Stimulated activated CD4-positive, alpha-beta T cell treated with anti-CD3 and anti-CD28 coated beads, Interleukin-12 subunit alpha, Interleukin-12 subunit beta, amount 100 ng/mL, for 4 hours (primary cell): Measurements from ENCODE around the gene TRIM56.
"Not testable (repeated sequence)": the region's sequence is repeated elsewhere in the genome, so short reads cannot be mapped to it uniquely, and the experiment has no call there.

Experiments
- DNase-seq: peaks from one replicate; pipeline ENCODE4 v3.0.0-alpha.2; 2020

TRIM56 gene

DNA sequence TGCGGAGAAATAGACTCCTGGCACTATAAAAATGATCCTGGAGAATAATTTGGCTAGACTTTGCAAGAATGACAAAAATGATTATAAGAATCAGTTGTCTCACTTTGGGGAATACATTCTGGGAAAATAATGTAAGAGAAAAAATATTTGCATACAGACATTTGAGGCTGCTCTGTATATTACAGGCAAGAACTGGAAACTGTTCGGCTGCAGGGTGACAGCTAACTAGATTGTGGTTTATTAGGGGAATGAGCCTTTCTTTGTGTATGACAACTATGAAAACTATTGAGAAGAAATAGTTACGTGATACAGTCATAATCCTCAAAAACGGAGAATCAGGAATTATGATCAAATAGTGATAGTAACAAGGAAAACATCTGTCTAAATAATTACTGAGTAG, 8.6 kb downstream of the TRIM56 start:
- no peak for DNase-seq

DNA sequence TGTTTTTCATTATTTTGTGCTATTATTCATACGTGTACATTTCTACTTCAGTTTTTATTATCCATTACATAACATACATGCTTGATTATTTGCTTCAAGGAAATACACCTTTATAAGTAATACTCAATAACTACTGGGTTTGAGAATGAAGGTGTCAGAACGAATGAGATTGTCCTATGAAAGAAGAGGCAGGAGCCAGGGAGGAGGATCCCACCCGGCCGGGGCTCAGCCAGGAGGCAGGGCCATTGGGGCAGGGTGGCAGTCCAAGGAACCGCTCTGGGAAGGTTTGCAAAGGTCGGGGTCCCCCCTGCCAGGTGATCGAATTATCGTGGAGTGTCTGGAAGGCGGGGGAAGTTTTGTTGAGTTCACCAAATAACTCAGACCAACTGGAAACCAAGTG, 9.1 kb downstream of the TRIM56 start:
- no peak for DNase-seq

DNA sequence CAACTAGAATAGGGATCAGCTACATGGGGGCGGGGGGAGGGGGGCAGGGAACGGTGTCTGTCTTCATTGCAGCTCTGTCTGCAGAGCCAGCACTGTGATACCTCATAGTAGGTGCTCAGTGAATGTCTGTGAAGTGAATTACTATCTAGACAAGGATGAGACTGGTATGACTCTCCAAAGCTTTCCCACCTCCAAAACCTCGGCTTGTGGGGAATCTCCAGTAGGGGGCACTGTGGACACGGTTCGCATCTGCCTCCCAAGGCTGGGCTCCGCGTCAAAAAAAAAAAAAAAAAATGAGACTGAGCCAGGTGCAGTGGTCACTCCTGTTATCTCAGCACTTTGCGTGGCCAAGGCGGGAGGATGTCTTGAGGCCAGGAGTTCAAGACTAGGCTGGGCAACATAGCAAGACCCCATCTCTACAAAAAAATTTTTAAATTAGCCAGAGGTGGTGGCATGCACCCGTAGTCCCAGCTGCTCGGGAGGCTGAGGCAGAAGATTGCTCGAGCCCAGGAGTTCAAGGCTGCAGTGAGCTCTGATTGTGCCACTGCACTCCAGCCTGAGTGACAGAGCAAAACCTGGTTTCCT, 9.6 kb downstream of the TRIM56 start:
- DNase-seq, result peak; percentile 16

DNA sequence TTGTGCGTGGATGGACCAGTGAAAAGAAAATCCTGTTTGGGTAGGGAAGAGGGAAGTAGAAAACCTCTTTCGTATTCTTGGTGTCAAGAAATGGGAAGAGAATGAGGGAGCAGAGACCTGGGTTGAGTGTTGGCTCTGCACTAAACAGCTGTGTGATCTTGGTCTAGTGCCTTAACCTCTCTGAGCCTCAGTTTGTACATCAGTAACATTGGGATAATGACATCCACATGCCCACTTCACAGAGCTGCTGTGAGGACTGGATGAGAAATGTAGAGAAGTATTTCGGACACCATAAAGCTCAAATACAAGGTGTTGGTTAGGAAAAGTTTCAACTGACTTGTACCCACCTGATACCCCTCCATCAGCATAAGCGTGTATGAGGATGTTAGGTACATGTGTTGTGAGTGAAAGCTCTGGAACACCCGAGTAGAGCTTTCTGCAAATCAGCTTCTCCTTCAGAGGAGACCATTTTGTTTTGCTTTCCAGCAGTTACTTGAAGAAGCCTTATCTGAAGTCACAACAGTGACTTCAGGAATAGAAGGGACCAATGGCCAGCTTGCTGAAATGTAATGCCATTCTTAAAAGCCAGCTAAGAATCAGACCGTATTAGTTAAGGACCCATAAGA, 11.2 kb downstream of the TRIM56 start:
- no peak for DNase-seq

DNA sequence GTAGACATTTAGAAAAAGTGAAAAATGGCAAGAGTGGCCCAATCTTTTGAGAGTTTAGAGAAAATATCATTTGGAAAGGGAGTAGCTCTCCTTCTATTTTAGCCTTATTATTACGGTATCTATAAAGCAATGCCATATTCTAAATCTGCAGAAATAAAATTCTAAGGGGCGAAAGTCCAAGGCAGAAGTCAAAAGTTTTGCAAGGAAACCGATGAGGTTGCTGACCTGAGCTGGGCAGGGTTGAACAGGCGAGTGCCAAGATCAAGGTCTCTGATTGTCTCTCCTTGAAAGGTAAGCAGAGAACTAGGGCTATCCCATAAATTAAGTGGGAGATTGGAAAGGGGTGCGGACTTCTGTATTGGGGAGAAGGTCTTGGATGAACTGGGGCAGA, 11.7 kb downstream of the TRIM56 start:
- DNase-seq, result no peak

DNA sequence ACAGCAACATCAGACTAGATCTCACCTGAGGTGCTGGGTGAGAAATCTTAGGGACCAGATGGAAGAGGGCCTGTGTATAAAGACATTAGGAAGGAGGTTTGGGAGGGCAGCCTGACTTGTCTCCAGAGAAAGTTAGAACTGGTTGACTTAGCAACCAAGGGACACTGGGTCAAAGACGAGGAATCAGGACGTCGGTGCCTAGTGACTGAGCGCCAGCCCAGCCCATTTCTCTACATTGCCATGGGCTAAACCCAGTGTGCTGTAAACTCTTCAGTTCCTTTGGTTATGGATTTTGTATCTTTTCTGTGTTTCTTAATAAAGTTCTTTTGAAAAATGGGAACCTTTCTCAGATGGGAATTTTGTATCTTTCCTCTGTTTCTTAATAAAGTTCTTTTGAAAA, 12.3 kb downstream of the TRIM56 start:
- no peak for DNase-seq

DNA sequence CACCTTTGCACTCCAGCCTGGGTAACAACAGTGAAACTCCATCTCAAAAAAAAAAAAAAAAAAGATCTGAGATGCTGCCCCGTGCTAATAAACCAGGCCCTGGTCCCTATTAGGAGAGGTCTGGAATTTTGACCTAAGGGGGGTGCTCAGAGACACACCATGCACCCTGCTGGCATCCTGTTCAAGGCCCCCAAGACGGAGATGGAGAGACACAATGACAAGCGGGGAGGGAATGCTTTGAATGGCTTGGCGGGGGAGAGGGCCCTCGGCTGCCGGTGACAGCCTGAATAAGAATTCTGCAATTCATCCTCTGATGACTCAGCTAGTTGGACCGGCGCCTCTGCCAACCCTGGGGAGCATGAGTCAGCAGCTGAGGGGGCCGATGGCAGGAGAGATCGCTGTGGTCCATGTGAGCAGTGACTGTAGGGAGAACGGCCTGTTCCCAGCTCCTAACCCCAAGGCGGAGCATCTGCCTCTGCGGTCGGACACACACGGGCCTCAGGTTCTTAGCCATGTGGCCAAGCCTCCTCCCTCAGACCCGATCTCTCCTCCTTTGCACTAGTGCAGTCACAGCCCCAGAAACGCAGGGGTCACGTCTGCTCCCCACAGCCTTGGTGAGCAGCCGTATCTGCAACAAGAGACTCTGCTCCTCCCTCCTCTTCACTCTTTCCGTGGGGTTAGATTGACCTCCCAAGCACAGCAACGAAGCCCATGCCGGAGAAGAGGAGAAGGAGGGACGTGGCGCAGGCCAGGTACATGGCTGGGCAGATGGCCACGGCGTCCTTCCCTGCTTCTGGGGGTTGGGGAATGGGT, 14.9 kb downstream of the TRIM56 start:
- peak; percentile 56 for DNase-seq

DNA sequence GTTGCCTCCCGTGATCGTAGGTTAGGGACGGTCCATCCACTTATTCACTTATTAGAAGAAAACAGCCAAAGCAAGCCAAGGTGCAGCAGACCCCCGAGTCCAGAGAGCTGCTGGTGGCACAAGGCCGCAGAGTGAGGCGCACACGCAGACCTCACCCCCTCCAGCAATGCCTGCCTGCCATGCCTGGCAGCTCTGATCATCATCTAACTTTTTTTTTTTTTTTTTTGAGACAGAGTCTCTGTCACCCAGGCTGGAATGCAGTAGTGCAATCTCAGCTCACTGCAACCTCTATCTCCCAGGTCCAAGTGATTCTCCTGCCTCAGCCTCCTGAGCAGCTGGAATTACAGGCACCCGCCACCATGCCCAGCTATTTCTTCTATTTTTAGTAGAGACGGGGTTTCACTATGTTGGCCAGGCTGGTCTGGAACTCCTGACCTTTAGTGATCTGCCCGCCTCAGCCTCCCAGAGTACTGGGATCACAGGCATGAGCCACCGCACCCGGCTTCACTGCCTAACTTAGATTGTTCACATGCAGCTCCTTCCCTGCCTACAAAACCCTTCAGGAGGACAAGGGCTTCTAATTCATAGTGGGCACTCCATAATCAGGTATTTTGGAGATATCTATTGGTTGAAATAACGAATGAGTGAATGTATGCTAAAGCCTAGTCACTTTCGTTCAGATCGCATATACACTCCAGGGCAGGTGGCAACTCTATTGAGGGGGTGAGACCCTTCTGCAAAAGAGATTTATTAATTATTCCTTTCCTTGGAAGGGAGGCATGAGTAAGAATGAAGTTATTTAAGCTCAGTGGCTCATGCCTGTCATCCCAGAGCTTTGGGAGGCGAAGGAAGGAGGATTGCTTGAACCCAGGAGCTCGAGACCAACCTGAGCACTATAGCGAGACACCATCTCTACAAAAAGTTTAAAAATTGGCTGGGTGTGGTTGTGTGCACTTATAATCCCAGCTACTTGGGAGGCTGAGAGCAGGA, 15.9 kb downstream of the TRIM56 start:
- DNase-seq, result no peak

DNA sequence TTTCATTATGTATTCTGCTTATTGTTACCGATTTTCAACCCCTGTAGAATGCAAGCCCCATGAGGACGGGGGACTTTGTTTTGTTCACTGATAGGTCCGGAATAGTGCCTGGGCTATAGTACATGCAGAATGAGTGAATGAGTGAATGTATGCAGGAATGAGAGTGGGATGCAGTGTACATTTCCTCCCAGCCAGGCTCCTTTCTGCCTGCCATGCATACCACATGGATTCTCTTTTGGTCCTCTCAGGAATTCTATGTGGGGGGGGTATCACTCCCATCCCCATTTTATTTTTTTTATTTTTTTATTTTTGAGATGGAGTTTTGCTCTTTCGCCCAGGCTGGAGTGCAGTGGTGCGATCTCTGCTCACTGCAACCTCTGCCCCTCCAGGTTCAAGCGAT, 16.7 kb downstream of the TRIM56 start:
- no peak for DNase-seq

DNA sequence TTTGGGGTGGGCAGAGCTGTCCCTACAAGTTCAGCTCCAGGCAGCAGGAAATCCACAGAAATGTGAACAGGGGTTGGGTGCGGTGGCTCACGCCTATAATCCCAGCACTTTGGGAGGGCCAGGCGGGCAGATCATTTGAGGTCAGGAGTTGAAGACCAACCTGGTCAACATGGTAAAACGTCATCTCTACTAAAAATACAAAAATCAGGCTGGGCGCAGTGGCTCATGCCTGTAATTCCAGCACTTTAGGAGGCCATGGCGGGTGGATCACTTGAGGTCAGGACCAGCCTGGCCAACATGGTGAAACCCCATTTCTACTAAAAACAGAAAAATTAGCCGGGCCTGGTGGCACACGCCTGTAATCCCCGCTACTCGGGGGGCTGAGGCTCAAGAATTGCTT, 18.4 kb downstream of the TRIM56 start:
- DNase-seq, result not testable (repeated sequence)

DNA sequence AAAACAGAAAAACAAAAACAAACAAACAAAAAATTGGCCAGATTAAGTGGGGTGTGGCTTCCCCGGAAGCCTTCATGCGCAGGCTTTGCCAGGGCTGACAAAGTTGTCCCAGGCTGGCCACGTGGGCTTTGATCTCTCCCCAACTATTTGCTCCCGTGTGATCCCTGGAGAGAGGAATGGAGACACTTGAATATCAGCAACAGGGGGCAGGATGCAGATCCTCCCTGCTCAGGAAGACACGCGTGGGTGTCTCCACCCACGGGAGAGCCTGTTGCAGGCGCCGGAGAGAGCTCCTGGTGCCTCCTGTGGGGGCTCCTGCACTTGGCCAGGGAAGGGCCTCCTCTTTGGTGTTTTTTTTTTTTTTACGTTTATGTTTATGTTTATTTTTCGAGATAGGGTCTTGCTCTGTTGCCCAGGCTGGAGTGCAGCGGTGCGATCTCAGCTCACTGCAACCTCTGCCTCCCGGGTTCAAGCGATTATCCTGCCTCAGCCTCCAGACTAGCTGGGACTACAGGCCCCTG, 19.0 kb downstream of the TRIM56 start:
- DNase-seq, result no peak

DNA sequence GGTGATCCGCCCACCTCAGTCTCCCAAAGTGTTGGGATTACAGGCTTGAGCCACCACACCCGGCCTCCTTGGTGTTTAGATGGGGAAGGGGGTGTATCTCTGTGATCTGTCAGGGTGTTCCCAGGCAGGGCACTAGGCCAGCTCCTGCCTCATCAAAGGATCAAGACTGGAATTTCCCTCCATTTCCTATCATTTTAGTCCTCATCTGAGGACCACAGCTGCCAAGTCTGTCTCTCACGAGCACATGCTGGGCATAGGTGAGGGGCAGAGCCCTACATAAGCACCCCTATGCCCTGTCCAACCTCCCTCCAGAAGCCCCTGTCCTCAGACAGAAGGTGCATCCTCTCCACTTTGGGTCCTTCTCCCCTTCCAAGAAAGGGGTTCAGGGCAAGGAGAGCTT, 19.5 kb downstream of the TRIM56 start:
- DNase-seq, result no peak

DNA sequence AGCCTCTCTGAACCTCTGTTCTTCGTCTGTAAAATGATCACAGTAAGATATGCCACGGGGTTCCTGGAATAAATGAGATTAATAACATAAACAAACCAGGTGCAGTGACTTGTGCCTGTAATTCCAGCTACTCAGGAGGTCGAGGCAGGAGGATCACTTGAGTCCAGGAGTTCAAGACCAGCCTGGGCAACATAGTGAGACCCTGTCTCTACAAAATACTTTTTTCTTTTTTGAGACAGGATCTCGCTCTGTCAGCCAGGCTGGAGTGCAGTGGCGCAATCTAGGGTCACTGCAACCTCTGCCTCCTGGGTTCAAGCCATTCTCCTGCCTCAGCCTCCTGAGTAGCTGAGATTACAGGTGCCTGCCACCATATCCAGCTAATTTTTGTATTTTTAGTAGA, 20.0 kb downstream of the TRIM56 start:
- not testable (repeated sequence) for DNase-seq

DNA sequence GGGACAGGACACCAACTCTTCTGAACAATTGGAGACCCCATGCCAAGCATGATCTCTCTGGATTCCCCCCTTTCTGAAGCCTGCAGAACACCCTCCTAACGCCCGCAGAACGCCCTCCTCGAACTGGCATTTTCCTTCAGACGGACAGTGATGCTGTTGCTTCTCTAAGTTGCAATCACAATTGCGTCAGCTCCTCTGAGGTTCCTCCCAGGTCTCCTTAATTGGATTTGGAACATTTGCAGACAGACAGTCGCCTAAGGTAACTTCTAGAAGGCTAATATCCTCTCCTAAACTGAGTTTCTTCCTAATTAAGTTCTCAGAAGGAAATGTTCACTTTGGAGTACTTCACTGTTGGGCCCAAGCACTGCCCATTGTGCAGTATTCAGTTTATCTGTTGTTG, 21.1 kb downstream of the TRIM56 start:
- DNase-seq, result no peak

DNA sequence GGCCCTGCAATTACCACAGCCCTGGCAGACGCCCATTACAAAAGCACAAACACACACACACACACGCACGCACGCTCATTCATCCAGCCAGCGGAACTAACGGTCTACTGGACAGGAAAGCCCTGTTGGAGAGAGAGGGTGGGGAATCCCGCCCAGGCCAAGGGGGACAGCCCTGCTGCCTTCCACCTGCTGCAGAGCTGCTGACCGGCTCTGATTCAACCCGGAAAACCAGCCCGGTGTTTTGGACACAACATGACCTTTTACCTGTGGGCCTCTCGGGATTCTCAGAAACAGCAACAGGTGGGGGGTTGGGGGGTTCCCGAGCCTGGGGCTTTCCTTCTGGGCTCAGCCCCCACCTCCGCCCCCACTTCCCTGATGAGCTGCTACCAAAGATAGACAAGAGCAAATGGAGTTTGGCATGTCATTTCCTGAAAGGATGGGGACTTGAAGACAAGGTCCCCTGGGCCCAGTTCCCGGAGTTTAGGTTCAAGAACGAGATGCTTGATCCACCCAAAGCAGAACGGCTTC, 23.1 kb downstream of the TRIM56 start:
- DNase-seq, result no peak

DNA sequence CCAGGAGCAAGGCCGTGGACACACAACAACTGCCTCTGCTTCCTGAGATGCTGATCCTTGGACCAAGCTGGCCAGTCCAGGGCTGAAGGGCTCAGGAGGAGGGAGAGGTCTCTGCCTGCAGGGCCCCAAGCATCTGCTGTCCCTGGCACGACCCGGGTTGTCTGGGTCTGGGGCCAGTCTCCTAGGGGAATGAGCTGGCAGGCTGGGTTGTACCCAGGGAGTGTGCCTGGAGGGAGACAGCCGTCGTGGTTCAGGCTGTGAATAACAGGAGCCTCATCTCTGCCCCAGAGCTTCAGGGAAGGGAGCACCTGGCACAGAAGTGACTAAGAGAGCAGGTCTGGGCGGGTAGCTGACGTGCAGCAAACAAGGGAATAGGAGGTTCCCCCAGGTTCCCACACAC, 23.7 kb downstream of the TRIM56 start:
- DNase-seq, result no peak

DNA sequence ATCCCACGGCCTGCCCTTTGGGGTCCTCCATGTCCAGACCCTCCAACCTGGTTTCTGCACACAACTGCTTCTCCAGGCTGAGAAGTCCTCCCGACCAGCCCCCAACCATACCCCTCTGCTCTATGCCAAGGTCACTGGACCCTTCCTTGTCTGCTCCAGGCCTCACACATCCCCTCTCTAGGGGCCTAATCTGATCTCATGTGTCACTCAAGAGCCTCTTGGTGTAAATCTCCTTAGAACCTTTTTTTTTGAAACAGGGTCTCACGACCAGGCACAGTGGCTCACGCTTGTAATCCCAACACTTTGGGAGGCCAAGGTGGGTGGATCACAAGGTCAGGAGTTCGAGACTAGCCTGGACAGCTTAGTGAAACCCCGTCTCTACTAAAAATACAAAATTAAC, 24.1 kb downstream of the TRIM56 start:
- no peak for DNase-seq

DNA sequence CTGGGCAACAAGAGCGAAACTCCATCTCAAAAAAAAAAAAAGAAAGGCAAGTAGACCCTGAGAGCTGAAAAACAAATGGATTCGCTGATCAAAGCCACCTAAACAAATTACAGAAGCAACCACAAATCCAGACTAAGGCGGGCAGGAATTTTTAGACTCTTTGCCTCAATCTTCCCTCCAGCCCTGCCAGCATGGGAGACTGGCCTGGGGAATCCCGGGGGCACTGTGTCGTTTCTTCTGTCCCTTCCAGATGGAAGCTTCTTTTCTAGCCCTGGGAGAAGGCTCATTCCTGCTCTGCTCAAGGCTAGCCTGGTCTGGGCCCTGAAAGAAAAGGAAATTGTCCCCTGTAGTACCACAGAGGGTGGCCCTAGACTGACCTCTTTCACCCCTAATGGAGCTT, 26.0 kb downstream of the TRIM56 start:
- DNase-seq, result no peak

DNA sequence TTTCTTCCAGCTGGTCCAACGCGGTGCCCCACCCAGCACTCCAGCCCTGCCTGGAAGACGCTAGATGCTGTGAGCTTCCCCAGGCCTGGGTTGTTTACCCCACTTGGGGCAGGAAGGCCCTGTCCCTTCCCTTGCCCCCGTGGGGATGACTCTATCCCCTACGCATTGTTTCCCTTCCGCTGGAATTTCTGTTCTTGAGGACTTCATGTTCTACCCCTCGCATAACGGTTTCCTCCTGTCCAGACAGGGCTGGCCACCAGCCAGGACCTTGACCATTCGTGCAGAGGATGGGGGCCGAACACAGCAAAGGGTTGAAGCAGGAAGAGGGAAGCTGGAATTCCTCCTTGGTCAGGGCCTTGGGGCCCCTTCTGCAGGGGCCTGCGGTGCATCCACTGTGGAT, 27.0 kb downstream of the TRIM56 start:
- DNase-seq, result no peak

DNA sequence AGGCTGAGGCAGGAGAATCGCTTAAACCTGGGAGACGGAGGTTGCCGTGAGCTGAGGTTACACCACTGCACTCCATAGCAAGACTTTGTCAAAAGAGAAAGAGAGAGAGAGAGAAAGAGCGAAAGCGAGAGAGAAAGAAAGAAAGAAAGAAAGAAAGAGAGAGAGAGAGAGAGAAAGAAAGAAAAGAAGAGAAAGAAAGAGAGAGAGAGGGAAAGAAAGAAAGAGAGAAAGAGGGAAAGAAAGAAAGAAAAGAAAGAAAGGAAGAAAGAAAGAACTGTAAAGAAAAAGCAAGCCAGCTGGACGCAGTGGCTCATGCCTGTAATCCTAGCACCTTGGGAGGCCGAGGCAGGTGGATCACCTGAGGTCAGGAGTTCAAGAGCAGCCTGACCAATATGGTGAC, 27.9 kb downstream of the TRIM56 start:
- not testable (repeated sequence) for DNase-seq

DNA sequence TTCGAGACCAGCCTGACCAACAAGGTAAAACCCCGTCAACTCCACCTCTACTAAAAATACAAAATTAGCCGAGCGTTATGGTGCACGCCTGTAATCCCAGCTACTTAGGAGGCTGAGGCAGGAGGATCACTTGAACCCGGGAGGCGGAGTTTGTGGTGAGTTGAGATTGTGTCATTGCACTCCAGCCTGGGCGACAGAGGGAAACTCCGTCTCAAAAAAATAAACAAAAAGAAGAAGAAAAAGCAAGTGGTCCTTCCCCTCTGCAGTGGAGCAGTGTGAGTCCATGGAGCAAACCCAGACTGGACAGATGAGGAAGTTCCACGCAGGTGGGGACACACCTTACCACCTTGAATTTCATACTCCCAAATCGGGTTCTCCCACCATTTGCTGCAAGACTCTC, 28.6 kb downstream of the TRIM56 start:
- no peak for DNase-seq

DNA sequence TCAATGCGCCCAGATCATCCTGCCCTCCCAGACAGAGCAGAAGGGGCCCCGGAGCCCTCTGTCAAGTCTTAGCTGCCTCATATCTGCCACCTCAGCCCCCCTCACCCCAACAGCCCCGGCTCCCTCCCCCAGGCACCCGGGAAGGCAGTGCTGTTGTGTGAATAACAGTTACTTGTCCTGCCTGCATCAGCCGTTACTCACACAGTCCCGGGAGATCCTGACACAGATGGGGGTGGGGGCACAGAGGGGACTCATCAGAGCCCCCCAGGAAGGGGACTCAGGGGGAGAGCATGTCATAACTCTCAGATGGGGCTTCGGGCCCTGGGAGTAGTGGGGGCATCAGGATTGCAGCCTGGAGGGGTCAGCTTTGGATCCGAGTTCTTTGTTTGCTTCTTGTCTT, 29.2 kb downstream of the TRIM56 start:
- DNase-seq, result no peak

DNA sequence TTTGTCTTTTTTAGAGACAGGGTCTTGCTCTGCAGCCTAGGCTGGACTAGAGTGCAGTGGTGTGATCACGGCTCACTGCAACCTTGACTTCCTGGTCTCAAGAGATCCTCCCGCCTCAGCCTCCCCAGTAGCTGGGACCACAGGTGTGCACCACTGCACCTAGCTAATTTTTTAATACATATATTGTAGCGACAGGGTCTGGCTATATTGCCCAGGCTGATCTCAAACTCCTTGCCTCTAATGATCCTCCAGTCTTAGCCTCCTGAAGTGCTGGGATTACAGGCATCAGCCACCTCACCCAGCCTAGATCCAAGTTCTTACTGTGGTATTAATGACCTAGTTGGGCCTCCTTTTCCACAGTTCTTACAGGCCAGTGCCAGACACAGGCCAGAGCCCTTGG, 29.9 kb downstream of the TRIM56 start:
- no peak for DNase-seq
